PFSK-1 (cell line): ENCODE data around the gene LYPD6.

ENCODE experiments used
- FOXP2 ChIP-seq: optimal IDR thresholded peaks from 2 replicates; pipeline ENCODE3; 2011; ENCODE audit warnings: borderline replicate concordance, control low read depth, inconsistent platforms; ENCODE audit not compliant: insufficient read depth; ENCODE audit errors: extremely low read length, extremely low read depth
- POLR2AphosphoS5 ChIP-seq: IDR thresholded peaks from 2 replicates; pipeline ENCODE4 v1.6.1; 2012; ENCODE audit warnings: low read depth, mild to moderate bottlenecking, control low read depth, low read length, moderate library complexity
- SIN3A ChIP-seq: IDR thresholded peaks from 2 replicates; pipeline ENCODE4 v1.6.1; 2012; ENCODE audit warnings: mild to moderate bottlenecking, low read length, moderate library complexity, borderline replicate concordance; ENCODE audit not compliant: insufficient read depth
- TAF1 ChIP-seq: IDR thresholded peaks from 2 replicates; pipeline ENCODE4 v1.6.1; 2012; ENCODE audit warnings: low read length, control low read depth, borderline replicate concordance; ENCODE audit not compliant: insufficient read depth
- TF ChIP-seq, protein P1 (sequence below), 2 experiments: IDR thresholded peaks; 2 replicates each; pipeline versions ENCODE4 v1.6.1 to v1.8.0; 2011 to 2012; ENCODE audit warnings: low read depth in 2 of 2, low read length in 2 of 2, control low read depth in 1 of 2, inconsistent platforms in 1 of 2, mild to moderate bottlenecking in 1 of 2, moderate library complexity in 1 of 2; ENCODE audit not compliant: insufficient read depth in 1 of 2

Gene LYPD6

GRCh38 chr2:149427387-149427786 is 97.0 kb downstream of the LYPD6 start:
- no peak for TF ChIP-seq FOXP2

GRCh38 chr2:149428783-149429182 is 98.4 kb downstream of the LYPD6 start:
- TF ChIP-seq FOXP2 (no peak), POLR2AphosphoS5 (no peak), TAF1 (no peak), SIN3A (no peak)
- TF ChIP-seq, protein P1, sequence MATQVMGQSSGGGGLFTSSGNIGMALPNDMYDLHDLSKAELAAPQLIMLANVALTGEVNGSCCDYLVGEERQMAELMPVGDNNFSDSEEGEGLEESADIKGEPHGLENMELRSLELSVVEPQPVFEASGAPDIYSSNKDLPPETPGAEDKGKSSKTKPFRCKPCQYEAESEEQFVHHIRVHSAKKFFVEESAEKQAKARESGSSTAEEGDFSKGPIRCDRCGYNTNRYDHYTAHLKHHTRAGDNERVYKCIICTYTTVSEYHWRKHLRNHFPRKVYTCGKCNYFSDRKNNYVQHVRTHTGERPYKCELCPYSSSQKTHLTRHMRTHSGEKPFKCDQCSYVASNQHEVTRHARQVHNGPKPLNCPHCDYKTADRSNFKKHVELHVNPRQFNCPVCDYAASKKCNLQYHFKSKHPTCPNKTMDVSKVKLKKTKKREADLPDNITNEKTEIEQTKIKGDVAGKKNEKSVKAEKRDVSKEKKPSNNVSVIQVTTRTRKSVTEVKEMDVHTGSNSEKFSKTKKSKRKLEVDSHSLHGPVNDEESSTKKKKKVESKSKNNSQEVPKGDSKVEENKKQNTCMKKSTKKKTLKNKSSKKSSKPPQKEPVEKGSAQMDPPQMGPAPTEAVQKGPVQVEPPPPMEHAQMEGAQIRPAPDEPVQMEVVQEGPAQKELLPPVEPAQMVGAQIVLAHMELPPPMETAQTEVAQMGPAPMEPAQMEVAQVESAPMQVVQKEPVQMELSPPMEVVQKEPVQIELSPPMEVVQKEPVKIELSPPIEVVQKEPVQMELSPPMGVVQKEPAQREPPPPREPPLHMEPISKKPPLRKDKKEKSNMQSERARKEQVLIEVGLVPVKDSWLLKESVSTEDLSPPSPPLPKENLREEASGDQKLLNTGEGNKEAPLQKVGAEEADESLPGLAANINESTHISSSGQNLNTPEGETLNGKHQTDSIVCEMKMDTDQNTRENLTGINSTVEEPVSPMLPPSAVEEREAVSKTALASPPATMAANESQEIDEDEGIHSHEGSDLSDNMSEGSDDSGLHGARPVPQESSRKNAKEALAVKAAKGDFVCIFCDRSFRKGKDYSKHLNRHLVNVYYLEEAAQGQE (IDR thresholded peaks at IDR 0.05; ENCODE audit: insufficient read depth in 1 of 2, low read depth in 2 of 2, low read length in 2 of 2) = no peak

DNA sequence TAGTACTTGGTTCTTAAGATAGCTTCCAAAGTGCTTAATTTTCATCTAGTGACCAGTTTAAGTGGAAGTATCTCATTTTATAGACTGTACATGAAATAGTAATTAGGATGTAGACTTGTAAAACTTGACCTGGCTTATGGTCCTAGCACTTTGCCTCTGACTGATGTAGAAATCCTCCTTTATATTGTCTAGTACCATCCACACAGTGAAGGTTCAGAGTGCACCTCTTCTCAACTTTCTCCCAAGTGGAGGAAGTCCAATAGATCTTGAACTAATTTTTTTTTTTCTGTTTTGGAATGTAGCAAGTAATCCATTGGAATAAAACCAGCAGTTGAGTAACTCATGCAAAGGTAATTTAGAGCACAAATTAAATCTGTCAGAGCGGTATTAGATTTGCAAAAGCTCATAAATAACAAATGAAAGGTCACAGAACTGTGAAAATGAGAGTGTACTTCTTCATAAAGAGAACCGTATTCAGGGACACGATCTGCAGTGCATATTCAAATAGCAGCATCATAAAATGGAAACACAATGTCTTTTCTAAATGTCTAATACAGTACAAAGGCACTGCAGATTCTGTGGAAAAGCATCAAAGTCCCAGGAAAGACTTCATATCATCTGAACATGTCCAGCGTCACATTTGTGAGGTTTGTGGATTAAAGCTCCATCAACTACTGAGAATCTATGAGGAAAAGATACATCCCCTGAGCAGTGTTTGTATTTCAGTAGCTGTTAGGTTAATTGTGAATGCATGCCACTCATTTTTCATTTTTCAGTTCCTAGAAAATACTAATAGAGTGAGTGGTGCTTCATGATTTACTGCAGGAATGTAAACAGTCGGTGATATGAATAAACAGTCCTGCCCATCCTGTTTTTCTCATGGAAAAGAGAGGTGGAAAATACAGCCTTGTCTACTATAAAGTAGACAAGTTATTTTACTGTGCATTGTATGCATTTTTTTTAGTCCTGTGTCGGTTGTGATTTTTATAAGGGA is 100.7 kb downstream of the LYPD6 start:
- TF ChIP-seq FOXP2 (no peak), SIN3A (no peak), TAF1 (no peak), POLR2AphosphoS5 (no peak)
- TF ChIP-seq, protein P1 (IDR thresholded peaks at IDR 0.05; ENCODE audit: insufficient read depth in 1 of 2, low read depth in 2 of 2, low read length in 2 of 2) = no peak

- TF ChIP-seq POLR2AphosphoS5 (no peak), FOXP2 (no peak), TAF1 (no peak), SIN3A (no peak)
- TF ChIP-seq, protein P1 (IDR thresholded peaks at IDR 0.05; ENCODE audit: insufficient read depth in 1 of 2, low read depth in 2 of 2, low read length in 2 of 2) = no peak
Measured at GRCh38 chr2:149438330-149438960, 108.1 kb downstream of the LYPD6 start.

- no peak for TF ChIP-seq SIN3A
- TF ChIP-seq FOXP2 = no peak
- TF ChIP-seq, protein P1 (IDR thresholded peaks at IDR 0.05; ENCODE audit: insufficient read depth in 1 of 2, low read depth in 2 of 2, low read length in 2 of 2) = no peak
- TF ChIP-seq TAF1 = no peak
- TF ChIP-seq POLR2AphosphoS5 = no peak
Measured at GRCh38 chr2:149441255-149441654, 110.9 kb downstream of the LYPD6 start.
